ENCODE measurements around the gene ZPBP. TPM values are rescaled to one million over a fixed set of nuclear protein-coding genes. Genes with fewer than 3 reads are reported as not detected.

ZPBP gene
- polyA plus RNA-seq, 3 donors, result not detected

- Histone ChIP-seq H3K4me3 (replicated peaks in 1 of 3; ENCODE audit: low read depth in 2 of 3, low read length in 3 of 3) (no peak overlapping the region), H2AFZ (ENCODE audit: insufficient read depth, low read depth, low read length, poor library complexity, severe bottlenecking) (no peak overlapping the region), H3K36me3 (replicated peaks in 1 of 2; ENCODE audit: control insufficient read depth in 1 of 2, insufficient read depth in 2 of 2, low read length in 2 of 2) (no peaks in the 10 kb centered on the region), H3K9me3 (replicated peaks in 1 of 2; ENCODE audit: control insufficient read depth in 1 of 2, insufficient read depth in 1 of 2, low read length in 2 of 2) (no peaks in the 10 kb centered on the region), H3K4me2 (replicated peaks; ENCODE audit: extremely low read depth, low read length, poor library complexity, severe bottlenecking) (no peak overlapping the region), H3K27me3 (ENCODE audit: control insufficient read depth in 2 of 2, insufficient read depth in 2 of 2, low read length in 2 of 2) (no peaks in the 10 kb centered on the region), H3K4me1 (ENCODE audit: control insufficient read depth in 1 of 2, insufficient read depth in 2 of 2, low read length in 2 of 2) (no peaks in the 10 kb centered on the region), H4K20me1 (ENCODE audit: insufficient read depth, low read length) (no peaks in the 10 kb centered on the region), H3K79me2 (ENCODE audit: insufficient read depth, low read length) (no peaks in the 10 kb centered on the region), H3K9ac (ENCODE audit: insufficient read depth, low read length, poor library complexity, severe bottlenecking) (no peak overlapping the region), H3K27ac (ENCODE audit: low read depth in 1 of 2, low read length in 2 of 2) (no peak overlapping the region)
- Mint-ChIP-seq H3K27me3 (ENCODE audit: low read depth in 3 of 3) (peaks cover 0 to 1% (median 0%) of the 10 kb centered on the region in 3 donors), H3K4me3 (no peak overlapping the region), H3K27ac (no peak overlapping the region), H3K4me1 (no peaks in the 10 kb centered on the region), H3K9me3 (peaks cover 0 to 1% (median 0%) of the 10 kb centered on the region in 7 donors), H3K36me3 (no peaks in the 10 kb centered on the region)
- DNase-seq, result no peak
- 92% methylated on average over 2 of the region's 4 CpGs for WGBS (ENCODE audit: insufficient coverage)
- no peak for TF ChIP-seq CTCF (IDR thresholded peaks at IDR 0.05)
- intact Hi-C loops (cut with micrococcal nuclease), result no loop called here
Measured at GRCh38 chr7:49894543-49894942, 198.5 kb downstream of the ZPBP start.

- H3K79me2 ChIP-seq (ENCODE audit: insufficient read depth, low read length), result no peaks in the 10 kb centered on the region
- no peak overlapping the region for H3K9ac ChIP-seq (ENCODE audit: insufficient read depth, low read length, poor library complexity, severe bottlenecking)
- Mint-ChIP-seq H3K36me3 (no peaks in the 10 kb centered on the region), H3K27ac (no peak overlapping the region), H3K27me3 (ENCODE audit: low read depth in 3 of 3) (peaks cover 0 to 1% (median 0%) of the 10 kb centered on the region in 3 donors), H3K9me3 (peaks cover 0 to 1% (median 0%) of the 10 kb centered on the region in 7 donors), H3K4me1 (no peaks in the 10 kb centered on the region), H3K4me3 (no peak overlapping the region)
- H3K9me3 ChIP-seq (replicated peaks in 1 of 2; ENCODE audit: control insufficient read depth in 1 of 2, insufficient read depth in 1 of 2, low read length in 2 of 2), result no peaks in the 10 kb centered on the region
- H3K36me3 ChIP-seq (replicated peaks in 1 of 2; ENCODE audit: control insufficient read depth in 1 of 2, insufficient read depth in 2 of 2, low read length in 2 of 2), result no peaks in the 10 kb centered on the region
- no peak overlapping the region for H3K27ac ChIP-seq (ENCODE audit: low read depth in 1 of 2, low read length in 2 of 2)
- TF ChIP-seq CTCF (IDR thresholded peaks at IDR 0.05), result no peak
- no peaks in the 10 kb centered on the region for H3K4me1 ChIP-seq (ENCODE audit: control insufficient read depth in 1 of 2, insufficient read depth in 2 of 2, low read length in 2 of 2)
- DNase-seq, result no peak
- no peaks in the 10 kb centered on the region for H4K20me1 ChIP-seq (ENCODE audit: insufficient read depth, low read length)
- H3K4me2 ChIP-seq (replicated peaks; ENCODE audit: extremely low read depth, low read length, poor library complexity, severe bottlenecking), result no peak overlapping the region
- intact Hi-C loops (cut with micrococcal nuclease), result no loop called here
- H3K4me3 ChIP-seq (replicated peaks in 1 of 3; ENCODE audit: low read depth in 2 of 3, low read length in 3 of 3), result no peak overlapping the region
- no peak overlapping the region for H2AFZ ChIP-seq (ENCODE audit: insufficient read depth, low read depth, low read length, poor library complexity, severe bottlenecking)
- no peaks in the 10 kb centered on the region for H3K27me3 ChIP-seq (ENCODE audit: control insufficient read depth in 2 of 2, insufficient read depth in 2 of 2, low read length in 2 of 2)
- 78% methylated on average over 2 of the region's 4 CpGs for WGBS (ENCODE audit: insufficient coverage)
Measured at GRCh38 chr7:49893131-49893530, 199.9 kb downstream of the ZPBP start.
